ENCODE data around the gene MAVS. TPM values are rescaled to one million over a fixed set of nuclear protein-coding genes. Genes with fewer than 3 reads are reported as not detected.

Gene MAVS
- total RNA-seq, 4 donors from 2014 or later, result 28.5 to 50.0 (median 40.1) TPM

GRCh38 chr20:3804781-3805180 is 41.9 kb upstream of the MAVS start:
- peak overlapping the region in 3 of 4 donors; percentile 96 to 97 (median 96) for H3K27ac ChIP-seq
- H3K36me3 ChIP-seq, result peaks cover 0 to 63% of the 10 kb centered on the region in 2 donors

GRCh38 chr20:3808544-3808943 is 38.1 kb upstream of the MAVS start:
- peaks cover 0 to 5% (median 0%) of the 10 kb centered on the region in 3 donors for H3K9me3 ChIP-seq
- ATAC-seq, result no peak
- WGBS, 2 donors (ENCODE audit: low coverage in 1 of 2), result 68% methylated on average over 3 of the region's 3 CpGs; no CpG with 5 or more reads in 1 of the 2 donors
- peak overlapping the region; percentile 88 to 97 (median 96) for H3K27ac ChIP-seq
- H3K4me3 ChIP-seq, result peak overlapping the region in 1 of 2 donors; percentile 30
- H3K36me3 ChIP-seq, result peaks cover 0 to 25% of the 10 kb centered on the region in 2 donors
- peaks cover 8 to 87% (median 41%) of the 10 kb centered on the region in 3 donors for H3K4me1 ChIP-seq
- TF ChIP-seq EP300 (IDR thresholded peaks at IDR 0.05) (no peak), POLR2AphosphoS5 (IDR thresholded peaks at IDR 0.05) (no peak), CTCF (IDR thresholded peaks at IDR 0.05) (no peak), POLR2A (IDR thresholded peaks at IDR 0.05) (no peak)
- H3K27me3 ChIP-seq, result no peaks in the 10 kb centered on the region

More at GRCh38 chr20:3804781-3805180, 41.9 kb upstream of the MAVS start:
- WGBS, 2 donors (ENCODE audit: low coverage in 1 of 2), result 40% methylated on average over 1 of the region's 11 CpGs; no CpG with 5 or more reads in 1 of the 2 donors
- no peaks in the 10 kb centered on the region for H3K27me3 ChIP-seq
- peaks cover 0 to 5% (median 0%) of the 10 kb centered on the region in 3 donors for H3K9me3 ChIP-seq
- peaks cover 4 to 79% (median 23%) of the 10 kb centered on the region in 3 donors for H3K4me1 ChIP-seq
- TF ChIP-seq CTCF (IDR thresholded peaks at IDR 0.05) (no peak), EP300 (IDR thresholded peaks at IDR 0.05) (no peak)
- ATAC-seq, result no peak
- no peak overlapping the region for H3K4me3 ChIP-seq

- WGBS, 2 donors (ENCODE audit: low coverage in 1 of 2), result 1 to 6% methylated on average over 2 to 12 of the region's 20 CpGs
- H3K36me3 ChIP-seq, result no peaks in the 10 kb centered on the region
- TF ChIP-seq POLR2A (IDR thresholded peaks at IDR 0.05) (peak; percentile 68 to 70), CTCF (IDR thresholded peaks at IDR 0.05) (peak in 1 of 4 experiments; percentile 1), POLR2AphosphoS5 (IDR thresholded peaks at IDR 0.05) (peak; percentile 100), EP300 (IDR thresholded peaks at IDR 0.05) (peak; percentile 35)
- H3K4me1 ChIP-seq, result peaks cover 8 to 67% (median 33%) of the 10 kb centered on the region in 3 donors
- ATAC-seq, result peak; percentile 92
- peak overlapping the region; percentile 86 to 96 (median 92) for H3K27ac ChIP-seq
- H3K9me3 ChIP-seq, result no peaks in the 10 kb centered on the region
- peak overlapping the region; percentile 38 to 50 for H3K4me3 ChIP-seq
- H3K27me3 ChIP-seq, result no peaks in the 10 kb centered on the region
These were observed 35.0 kb upstream of the MAVS start for GRCh38 chr20:3811467-3812258.

- 92% methylated on average over 6 of the region's 9 CpGs; no CpG with 5 or more reads in 1 of the 2 donors for whole genome bisulfite sequencing, 2 donors (ENCODE audit: low coverage in 1 of 2)
- TF ChIP-seq POLR2AphosphoS5 (IDR thresholded peaks at IDR 0.05) (no peak), POLR2A (IDR thresholded peaks at IDR 0.05) (no peak), CTCF (IDR thresholded peaks at IDR 0.05) (no peak), EP300 (IDR thresholded peaks at IDR 0.05) (no peak)
- Histone ChIP-seq H3K27ac (peak overlapping the region; percentile 62 to 96 (median 88)), H3K36me3 (no peaks in the 10 kb centered on the region), H3K4me3 (no peak overlapping the region), H3K9me3 (no peaks in the 10 kb centered on the region), H3K4me1 (peaks cover 4 to 61% (median 27%) of the 10 kb centered on the region in 3 donors), H3K27me3 (no peaks in the 10 kb centered on the region)
- no peak for ATAC-seq
These were observed 34.4 kb upstream of the MAVS start for GRCh38 chr20:3812259-3812681.
